NK-92 treated with Interleukin-12 subunit alpha and Interleukin-12 subunit beta, amount 100 ng/mL, for 24 hours (cell line): ENCODE measurements around the gene ARHGAP19.
A peak's percentile ranks its signal among the peaks of the same experiment; 100 is the strongest.
"Not testable (repeated sequence)": the region's sequence is repeated elsewhere in the genome, so short reads cannot be mapped to it uniquely, and the experiment has no call there.

Experiments
- DNase-seq: peaks from one replicate; lab custom pipeline; 2025; lab: John Stamatoyannopoulos, UW

ARHGAP19 gene

GRCh38 chr10:97280783-97281182, 11.7 kb downstream of the ARHGAP19 start:
- DNase-seq, result no peak

GRCh38 chr10:97279121-97279815, 13.2 kb downstream of the ARHGAP19 start:
- peak; percentile 40 for DNase-seq

GRCh38 chr10:97278491-97278989, 13.9 kb downstream of the ARHGAP19 start:
- no peak for DNase-seq

- DNase-seq, result no peak
Measured at GRCh38 chr10:97277551-97277950, 14.9 kb downstream of the ARHGAP19 start.

GRCh38 chr10:97274828-97275227, 17.6 kb downstream of the ARHGAP19 start:
- no peak for DNase-seq

GRCh38 chr10:97273700-97274099, 18.7 kb downstream of the ARHGAP19 start:
- DNase-seq, result no peak

GRCh38 chr10:97270523-97271154, 21.8 kb downstream of the ARHGAP19 start:
- no peak for DNase-seq

GRCh38 chr10:97267671-97268070, 24.8 kb downstream of the ARHGAP19 start:
- DNase-seq, result no peak

GRCh38 chr10:97265095-97265494, 27.3 kb downstream of the ARHGAP19 start:
- not testable (repeated sequence) for DNase-seq

GRCh38 chr10:97263971-97264370, 28.5 kb downstream of the ARHGAP19 start:
- DNase-seq, result no peak

GRCh38 chr10:97261656-97262055, 30.8 kb downstream of the ARHGAP19 start:
- DNase-seq, result no peak

GRCh38 chr10:97261183-97261582, 31.3 kb downstream of the ARHGAP19 start:
- DNase-seq, result no peak

- DNase-seq, result no peak
Measured at GRCh38 chr10:97259119-97259518, 33.3 kb downstream of the ARHGAP19 start.

GRCh38 chr10:97256356-97256755, 36.1 kb downstream of the ARHGAP19 start:
- DNase-seq, result no peak

GRCh38 chr10:97255512-97256293, 36.7 kb downstream of the ARHGAP19 start:
- DNase-seq, result no peak

GRCh38 chr10:97254694-97255093, 37.7 kb downstream of the ARHGAP19 start:
- no peak for DNase-seq

- no peak for DNase-seq
Measured at GRCh38 chr10:97250952-97251351, 41.5 kb downstream of the ARHGAP19 start.

- DNase-seq, result no peak
Measured at GRCh38 chr10:97243836-97244235, 48.6 kb downstream of the ARHGAP19 start.

GRCh38 chr10:97238855-97239254, 53.6 kb downstream of the ARHGAP19 start:
- DNase-seq, result no peak

GRCh38 chr10:97235353-97235752, 57.1 kb downstream of the ARHGAP19 start:
- DNase-seq, result no peak

- no peak for DNase-seq
Measured at GRCh38 chr10:97234400-97234799, 58.0 kb downstream of the ARHGAP19 start.

- DNase-seq, result no peak
Measured at GRCh38 chr10:97230146-97230545, 62.3 kb downstream of the ARHGAP19 start.
